IMR-90 (cell line): ENCODE results near the gene NDST3. TPM values are rescaled to one million over a fixed set of nuclear protein-coding genes. Genes with fewer than 3 reads are reported as not detected.

Experiments
- ATAC-seq: fragments of 200-7000 bp; cut with Tn5 transposase; 2 replicates; pipeline ENCODE4 v1.9.1; 2020; ENCODE audit warnings: low read depth, mild to moderate bottlenecking, moderate library complexity
- BruUV-seq: library from RNA; stranded (reverse); fragments of 400-500 nt; replicated peaks from 2 replicates; lab custom pipeline; 2021; lab: Mats Ljungman, UMichigan
- CTCF ChIA-PET: fragments of 300-600 bp; formaldehyde crosslinking; extraction: SDS; loops from one replicate; lab custom pipeline; 2021; ENCODE audit warnings: antibody characterized with exemption; lab: Yijun Ruan, JAX
- POLR2A ChIA-PET: fragments of 300-600 bp; sonication (Branson Sonifier 250); formaldehyde crosslinking; loops from one replicate; lab custom pipeline; 2022; ENCODE audit warnings: antibody characterized with exemption; ENCODE audit not compliant: unreplicated experiment; lab: Charles Lee
- DNase-seq: peaks from one replicate; pipeline ENCODE4 v3.0.0; 2013
- H2AFZ ChIP-seq: replicated peaks from 2 replicates; pipeline ENCODE3; 2013; ENCODE audit warnings: low read length, mild to moderate bottlenecking; ENCODE audit not compliant: poor library complexity
- H2AK5ac ChIP-seq: 2 replicates; pipeline ENCODE4 v1.6.1; 2013; ENCODE audit warnings: low read depth, low read length, inconsistent platforms
- H2AK9ac ChIP-seq: replicated peaks from 2 replicates; pipeline ENCODE3; 2013; ENCODE audit warnings: mild to moderate bottlenecking, low read depth, low read length, moderate library complexity; ENCODE audit not compliant: poor library complexity
- H2BK120ac ChIP-seq: 2 replicates; pipeline ENCODE4 v1.6.1; 2013; ENCODE audit warnings: low read depth, low read length, inconsistent platforms
- H2BK15ac ChIP-seq: 3 replicates; pipeline ENCODE4 v1.6.1; 2013; ENCODE audit warnings: low read depth, low read length, inconsistent platforms
- H2BK20ac ChIP-seq: 2 replicates; pipeline ENCODE4 v1.6.1; 2013; ENCODE audit warnings: low read depth, mild to moderate bottlenecking, inconsistent platforms, low read length, moderate library complexity
- H2BK5ac ChIP-seq: 2 replicates; pipeline ENCODE4 v1.6.1; 2013; ENCODE audit warnings: mild to moderate bottlenecking, low read depth, low read length, inconsistent platforms; ENCODE audit not compliant: poor library complexity, severe bottlenecking
- H3K14ac ChIP-seq: replicated peaks from 2 replicates; pipeline ENCODE4 v1.6.1; 2013; ENCODE audit warnings: low read depth, low read length, inconsistent platforms
- H3K18ac ChIP-seq: 2 replicates; pipeline ENCODE4 v1.6.1; 2013; ENCODE audit warnings: low read depth, low read length, control low read depth
- H3K23ac ChIP-seq: 2 replicates; pipeline ENCODE4 v1.6.1; 2013; ENCODE audit warnings: low read depth, low read length, inconsistent platforms
- H3K27ac ChIP-seq: 2 replicates; pipeline ENCODE4 v1.5.1; 2013; ENCODE audit warnings: mild to moderate bottlenecking, control low read depth, low read length; ENCODE audit not compliant: insufficient read depth
- H3K27me3 ChIP-seq: 2 replicates; pipeline ENCODE4 v1.6.1; 2013; ENCODE audit warnings: low read length; ENCODE audit not compliant: control insufficient read depth, insufficient read depth
- H3K36me3 ChIP-seq: 2 replicates; pipeline ENCODE4 v1.6.1; 2013; ENCODE audit warnings: low read length, mixed read lengths; ENCODE audit not compliant: control insufficient read depth, insufficient read depth
- H3K4ac ChIP-seq: 2 replicates; pipeline ENCODE4 v1.6.1; 2013; ENCODE audit warnings: low read depth, low read length, inconsistent platforms
- H3K4me1 ChIP-seq: 2 replicates; pipeline ENCODE4 v1.6.1; 2013; ENCODE audit warnings: low read length, mixed read lengths; ENCODE audit not compliant: control insufficient read depth, insufficient read depth
- H3K4me2 ChIP-seq: 2 replicates; pipeline ENCODE4 v1.6.1; 2013; ENCODE audit warnings: low read depth, mild to moderate bottlenecking, control low read depth, low read length, moderate library complexity
- H3K4me3 ChIP-seq: 2 replicates; pipeline ENCODE4 v1.5.1; 2013; ENCODE audit warnings: low read depth, mild to moderate bottlenecking, control low read depth, low read length, moderate library complexity; ENCODE audit not compliant: insufficient read depth
- H3K56ac ChIP-seq: 2 replicates; pipeline ENCODE4 v1.6.1; 2013; ENCODE audit warnings: low read length, inconsistent platforms; ENCODE audit not compliant: insufficient read depth; ENCODE audit errors: extremely low read depth
- H3K79me1 ChIP-seq, 2 experiments: 2 replicates each; pipeline ENCODE4 v1.6.1; 2013; ENCODE audit warnings: low read length in 2 of 2, inconsistent platforms in 1 of 2, low read depth in 1 of 2
- H3K9ac ChIP-seq: 2 replicates; pipeline ENCODE4 v1.6.1; 2013; ENCODE audit warnings: low read depth, low read length, control low read depth
- H3K9me1 ChIP-seq: 2 replicates; pipeline ENCODE4 v1.6.1; 2013; ENCODE audit warnings: low read length, inconsistent platforms; ENCODE audit not compliant: insufficient read depth
- H3K9me3 ChIP-seq: 2 replicates; pipeline ENCODE4 v1.6.1; 2013; ENCODE audit warnings: low read length; ENCODE audit not compliant: control insufficient read depth, insufficient read depth
- H4K20me1 ChIP-seq: 2 replicates; pipeline ENCODE4 v1.6.1; 2013; ENCODE audit warnings: low read length, inconsistent platforms; ENCODE audit not compliant: insufficient read depth
- H4K5ac ChIP-seq: 2 replicates; pipeline ENCODE4 v1.6.1; 2013; ENCODE audit warnings: mild to moderate bottlenecking, low read depth, low read length, control low read depth
- H4K8ac ChIP-seq, 2 experiments: 2 replicates each; pipeline ENCODE4 v1.6.1; 2013; ENCODE audit warnings: low read depth in 2 of 2, low read length in 2 of 2, control low read depth in 1 of 2, inconsistent platforms in 1 of 2
- H4K91ac ChIP-seq: 2 replicates; pipeline ENCODE4 v1.6.1; 2013; ENCODE audit warnings: low read depth, low read length, inconsistent platforms; ENCODE audit not compliant: insufficient read depth
- CEBPB ChIP-seq: IDR thresholded peaks from 2 replicates; pipeline ENCODE4 v1.6.1; 2012; ENCODE audit warnings: low read depth, low read length, improper control_type of control experiment
- FOS ChIP-seq: fragments of 150-350 bp; IDR thresholded peaks from 2 replicates; pipeline ENCODE4 v1.6.1; 2016; ENCODE audit warnings: low read depth, low read length
- NFE2L2 ChIP-seq: fragments of 150-350 bp; IDR thresholded peaks from 2 replicates; pipeline ENCODE4 v1.6.1; 2016; ENCODE audit warnings: low read depth, mild to moderate bottlenecking, low read length
- WGBS, 2 experiments: methylation state at CpG; one replicate each; pipeline versions ENCODE4 v1.1.5 to v1.1.7; 2013; ENCODE audit warnings: missing lambda C conversion rate in 2 of 2; ENCODE audit not compliant: insufficient read length in 1 of 2; ENCODE audit errors: extremely low coverage in 2 of 2; 5-methylcytosine and 5-hydroxymethylcytosine counted together
- dilution Hi-C: fragments of 300-500 bp; cut with HindIII; formaldehyde crosslinking; loops from one replicate; pipeline ENCODE4 v1.14.3; 2018; ENCODE audit warnings: low sequenced_read_pairs; ENCODE audit not compliant: unreplicated experiment
- in situ Hi-C: fragments of 300-500 bp; cut with MboI; formaldehyde crosslinking; loops from 3 replicates; pipeline ENCODE4 v1.14.3; 2019; ENCODE audit warnings: low sequenced_read_pairs, inconsistent platforms, mixed read lengths
- intact Hi-C: fragments of 100-400 bp; cut with micrococcal nuclease; formaldehyde crosslinking; loops from 2 replicates; pipeline ENCODE4 v1.10.0; 2022
- polyA plus RNA-seq, 3 experiments: library from polyadenylated mRNA; depleted of rRNA; stranded (reverse); fragments of >200 nt; gene quantifications; 2 replicates each; pipeline ENCODE4 v1.2.3, GENCODE V29; 2012; ENCODE audit warnings: low replicate concordance in 1 of 3
- total RNA-seq: library from RNA; depleted of rRNA; stranded (reverse); fragments of >200 nt; gene quantifications from 2 replicates; pipeline ENCODE4 v1.2.3, GENCODE V29; 2012

The NDST3 gene
- total and polyA plus RNA-seq, 2 of the 4 experiments (the other 2 are of a cell fraction), result 0.10 to 0.18 TPM

DNA sequence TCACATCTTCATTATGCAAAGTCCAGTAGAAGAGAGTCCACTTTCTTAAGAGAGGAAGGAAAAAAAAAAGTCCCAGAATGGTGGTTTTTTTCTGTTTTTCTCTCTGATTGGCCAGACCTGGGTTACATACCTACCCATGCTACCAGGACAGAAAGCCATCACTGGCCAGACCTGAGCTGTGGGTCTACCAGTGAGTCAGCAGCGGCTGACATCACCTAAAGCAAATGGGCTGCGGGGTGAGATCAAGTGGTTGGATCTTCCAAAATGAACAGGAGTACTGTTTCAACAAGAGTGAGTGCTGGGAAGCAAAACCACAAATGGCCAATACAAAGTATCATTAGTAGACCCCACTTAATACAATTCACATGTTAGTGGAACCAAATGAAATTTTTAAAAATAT is 1.6 kb upstream of the NDST3 start:
- Histone ChIP-seq H3K23ac (no peak overlapping the region), H2BK20ac (no peak overlapping the region), H2BK5ac (no peak overlapping the region), H3K79me1 (no peaks in the 10 kb centered on the region), H3K27ac (no peak overlapping the region), H3K9me3 (no peaks in the 10 kb centered on the region), H3K9ac (no peak overlapping the region), H3K56ac (no peak overlapping the region), H4K91ac (no peak overlapping the region), H3K4me2 (no peak overlapping the region), H3K4me3 (no peak overlapping the region), H2BK120ac (no peak overlapping the region), H3K18ac (no peak overlapping the region), H3K36me3 (no peaks in the 10 kb centered on the region), H3K14ac (no peak overlapping the region), H3K9me1 (no peaks in the 10 kb centered on the region), H4K8ac (no peak overlapping the region), H4K5ac (no peak overlapping the region), H3K4me1 (no peaks in the 10 kb centered on the region), H2BK15ac (no peak overlapping the region), H4K20me1 (no peaks in the 10 kb centered on the region), H3K27me3 (0 out of 2 replicates have a peak, but pooled peaks cover 2% of the 10 kb centered on the region), H3K4ac (no peak overlapping the region), H2AK9ac (no peak overlapping the region), H2AK5ac (no peak overlapping the region), H2AFZ (no peak overlapping the region)
- POLR2A ChIA-PET, result no interaction called here
- WGBS, 2 experiments, result no CpG with 5 or more reads among the region's 2 CpGs
- ATAC-seq, result no peak
- intact Hi-C loops (loop anchor here (2.0 kb wide), 1 partner anchor 898 kb away; no protein-coding TSS in a partner anchor), dilution Hi-C loops (no loop called here), in situ Hi-C loops (loop anchor here (25.0 kb wide), 1 partner anchor 895 kb away; no protein-coding TSS in a partner anchor)
- BruUV-seq, result no TSS peak
- TF ChIP-seq NFE2L2 (no peak), FOS (no peak), CEBPB (no peak)
- DNase-seq, result peak; percentile 20
- CTCF ChIA-PET, result interaction anchor here (0.7 to 1.1 kb wide), 2 partner anchors 144 to 225 kb away, joined by 4 to 5 read pairs; no protein-coding TSS in a partner anchor
